HCT116 (cell line): ENCODE results near the gene OSCAR.

Experiments used
- EZH2 ChIP-seq: fragments of 200-600 bp; sonication (generic); IDR thresholded peaks from 2 replicates; pipeline ENCODE4 v1.6.1; 2017; ENCODE audit warnings: antibody characterized with exemption, mixed run types
- POLR2A ChIP-seq: IDR thresholded peaks from 2 replicates; pipeline ENCODE4 v1.7.0; 2011; ENCODE audit warnings: borderline replicate concordance; ENCODE audit not compliant: insufficient read depth, insufficient read length; ENCODE audit errors: extremely low read depth

DNA sequence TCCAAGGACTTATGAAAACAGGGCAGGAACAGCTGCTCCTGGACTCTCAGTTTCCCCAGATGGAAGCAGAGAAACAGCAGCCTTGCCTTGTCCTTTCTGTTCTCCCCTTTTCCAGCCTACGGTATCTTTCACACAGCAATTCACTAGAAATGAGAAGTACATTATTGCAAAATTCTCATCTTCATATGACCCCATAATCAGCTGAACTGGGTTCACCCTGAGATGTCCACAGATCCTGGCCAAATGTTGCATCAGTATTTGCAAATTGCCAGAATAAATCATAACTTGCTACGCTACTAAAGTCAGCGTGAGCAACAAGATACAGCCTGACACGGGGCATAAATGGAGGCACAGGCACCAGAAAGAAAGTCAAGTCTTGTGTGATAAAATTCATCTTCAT lies 53.0 kb downstream of the OSCAR start:
- no peak for TF ChIP-seq POLR2A
- TF ChIP-seq EZH2 = no peak
